PC-9 (cell line): ENCODE results near the gene PRKCB. TPM values are rescaled to one million over a fixed set of nuclear protein-coding genes. Genes with fewer than 3 reads are reported as not detected.

Experiments
- BruUV-seq: library from RNA; stranded (reverse); fragments of 400-500 nt; replicated peaks from 2 replicates; lab custom pipeline; 2021; lab: Mats Ljungman, UMichigan
- CTCF ChIA-PET: fragments of 300-600 bp; sonication (Branson Sonifier 250); formaldehyde crosslinking; loops from one replicate; lab custom pipeline; 2022; ENCODE audit warnings: antibody characterized with exemption; lab: Charles Lee
- POLR2A ChIA-PET: fragments of 300-600 bp; sonication (Branson Sonifier 250); formaldehyde crosslinking; loops from one replicate; lab custom pipeline; 2022; ENCODE audit warnings: antibody characterized with exemption; ENCODE audit not compliant: unreplicated experiment; lab: Charles Lee
- DNase-seq, 2 experiments: peaks; one replicate each; pipeline versions ENCODE4 v3.0.0 to v3.0.0-alpha.2; 2015 to 2022; ENCODE audit warnings: mixed read lengths in 1 of 2
- H2AFZ ChIP-seq: fragments of 200-600 bp; sonication (generic); 2 replicates; pipeline ENCODE4 v1.8.1; 2017; ENCODE audit warnings: antibody characterized with exemption
- H3F3A ChIP-seq: fragments of 200-600 bp; sonication (generic); 2 replicates; pipeline ENCODE4 v1.8.1; 2017; ENCODE audit warnings: antibody characterized with exemption, mild to moderate bottlenecking, low read depth; ENCODE audit not compliant: insufficient read depth
- H3K27ac ChIP-seq: fragments of 200-600 bp; sonication (generic); 2 replicates; pipeline ENCODE4 v1.6.1; 2016; ENCODE audit warnings: mixed run types
- H3K27me3 ChIP-seq: fragments of 200-600 bp; sonication (generic); 2 replicates; pipeline ENCODE4 v1.6.1; 2016; ENCODE audit warnings: low read depth, mixed run types; ENCODE audit not compliant: insufficient read depth
- H3K36me3 ChIP-seq: fragments of 200-600 bp; sonication (generic); 2 replicates; pipeline ENCODE4 v1.6.1; 2016; ENCODE audit warnings: low read depth, mixed run types
- H3K4me1 ChIP-seq: fragments of 200-600 bp; sonication (generic); replicated peaks from 2 replicates; pipeline ENCODE4 v1.6.1; 2016; ENCODE audit warnings: mixed run types; ENCODE audit not compliant: insufficient read depth
- H3K4me2 ChIP-seq: fragments of 200-600 bp; sonication (generic); 2 replicates; pipeline ENCODE4 v1.6.1; 2017; ENCODE audit warnings: mixed run types
- H3K4me3 ChIP-seq: fragments of 200-600 bp; sonication (generic); 2 replicates; pipeline ENCODE4 v1.6.1; 2016; ENCODE audit warnings: mixed run types
- H3K79me2 ChIP-seq: fragments of 200-600 bp; sonication (generic); 2 replicates; pipeline ENCODE4 v1.6.1; 2017; ENCODE audit warnings: low read depth, mixed run types
- H3K9me2 ChIP-seq: fragments of 200-600 bp; sonication (generic); 2 replicates; pipeline ENCODE4 v1.8.1; 2017; ENCODE audit warnings: mild to moderate bottlenecking; ENCODE audit not compliant: insufficient read depth
- H3K9me3 ChIP-seq: fragments of 200-600 bp; sonication (generic); 2 replicates; pipeline ENCODE4 v1.8.1; 2016; ENCODE audit warnings: low read depth; ENCODE audit not compliant: insufficient read depth
- H4K20me1 ChIP-seq: fragments of 200-600 bp; sonication (generic); 2 replicates; pipeline ENCODE4 v1.8.1; 2017; ENCODE audit not compliant: insufficient read depth
- CTCF ChIP-seq: fragments of 200-600 bp; sonication (generic); conservative IDR thresholded peaks from 2 replicates; pipeline ENCODE4 v1.6.1; 2017; ENCODE audit warnings: mixed run types, antibody characterized with exemption, mild to moderate bottlenecking, moderate library complexity
- EZH2 ChIP-seq: fragments of 200-600 bp; sonication (generic); IDR thresholded peaks from 2 replicates; pipeline ENCODE4 v1.8.0; 2017; ENCODE audit warnings: antibody characterized with exemption, low read depth
- intact Hi-C: fragments of 100-400 bp; cut with micrococcal nuclease; formaldehyde crosslinking; loops from one replicate; pipeline ENCODE4 v1.10.0; 2022; ENCODE audit not compliant: unreplicated experiment
- total RNA-seq: library from RNA; stranded (reverse); gene quantifications from 2 replicates; pipeline ENCODE4 v1.2.3, GENCODE V29; 2021

The PRKCB gene
- total RNA-seq, 1 experiment from 2014 or later = not detected

- H3K9me2 ChIP-seq = no peaks in the 10 kb centered on the region
- H3F3A ChIP-seq = no peaks in the 10 kb centered on the region
- no peak for DNase-seq
- no peaks in the 10 kb centered on the region for H3K4me1 ChIP-seq
- no TSS peak for BruUV-seq
- POLR2A ChIA-PET = no interaction called here
- CTCF ChIA-PET = no interaction called here
- H3K4me3 ChIP-seq = no peak overlapping the region
- no peak overlapping the region for H3K27ac ChIP-seq
- H3K4me2 ChIP-seq = no peak overlapping the region
- intact Hi-C loops = no loop called here
- H3K9me3 ChIP-seq = no peaks in the 10 kb centered on the region
- H2AFZ ChIP-seq = no peak overlapping the region
- no peaks in the 10 kb centered on the region; the same call in 1 of the 2 replicates for H4K20me1 ChIP-seq
- TF ChIP-seq EZH2 (no peak), CTCF (no peak)
- H3K36me3 ChIP-seq = no peaks in the 10 kb centered on the region
- no peaks in the 10 kb centered on the region for H3K79me2 ChIP-seq
- peaks cover 40% of the 10 kb centered on the region for H3K27me3 ChIP-seq
Observed at GRCh38 chr16:23953476-23953875, 117.7 kb downstream of the PRKCB start.

GRCh38 chr16:23955088-23955487 is 119.3 kb downstream of the PRKCB start:
- no peak for DNase-seq
- no peaks in the 10 kb centered on the region for H4K20me1 ChIP-seq
- no peaks in the 10 kb centered on the region for H3K9me3 ChIP-seq
- intact Hi-C loops = no loop called here
- H2AFZ ChIP-seq = no peak overlapping the region
- H3K79me2 ChIP-seq = no peaks in the 10 kb centered on the region
- no peaks in the 10 kb centered on the region for H3K36me3 ChIP-seq
- H3F3A ChIP-seq = no peaks in the 10 kb centered on the region
- CTCF ChIA-PET = no interaction called here
- no peak overlapping the region for H3K4me3 ChIP-seq
- POLR2A ChIA-PET = no interaction called here
- TF ChIP-seq CTCF = no peak
- TF ChIP-seq EZH2 = no peak
- H3K9me2 ChIP-seq = no peaks in the 10 kb centered on the region
- no TSS peak for BruUV-seq
- H3K4me1 ChIP-seq = no peaks in the 10 kb centered on the region
- no peak overlapping the region for H3K4me2 ChIP-seq
- H3K27ac ChIP-seq = no peak overlapping the region
- H3K27me3 ChIP-seq = peaks cover 49% of the 10 kb centered on the region

- Histone ChIP-seq H3K27ac (no peak overlapping the region), H3K79me2 (no peaks in the 10 kb centered on the region), H3K9me2 (no peaks in the 10 kb centered on the region), H2AFZ (no peak overlapping the region), H3K4me2 (no peak overlapping the region), H3K9me3 (no peaks in the 10 kb centered on the region), H3K4me3 (no peak overlapping the region), H3K4me1 (no peaks in the 10 kb centered on the region), H3F3A (no peaks in the 10 kb centered on the region), H3K27me3 (peaks cover 44% of the 10 kb centered on the region), H4K20me1 (no peaks in the 10 kb centered on the region), H3K36me3 (no peaks in the 10 kb centered on the region)
- POLR2A ChIA-PET = no interaction called here
- no TSS peak for BruUV-seq
- intact Hi-C loops = no loop called here
- CTCF ChIA-PET = no interaction called here
- DNase-seq = no peak
- TF ChIP-seq CTCF = no peak
Observed at GRCh38 chr16:23957287-23957686, 121.5 kb downstream of the PRKCB start.
